Right ventricle myocardium superior (tissue), 1 donor: ENCODE measurements around the gene POU2AF3. TPM values are rescaled to one million over a fixed set of nuclear protein-coding genes. Genes with fewer than 3 reads are reported as not detected.
A peak's percentile ranks its signal among the peaks of the same experiment; 100 is the strongest.

Experiments used
- ATAC-seq: fragments of 200-7000 bp; cut with Tn5 transposase; one replicate; pipeline ENCODE4 v1.9.1; 2020; ENCODE audit warnings: mild to moderate bottlenecking; ENCODE audit not compliant: poor library complexity
- DNase-seq: peaks from one replicate; pipeline ENCODE4 v3.0.0-alpha.2; 2020
- intact Hi-C: fragments of 100-400 bp; cut with DNase I; formaldehyde crosslinking; loops from one replicate; pipeline ENCODE4 v1.11.2; 2022
- total RNA-seq: library from RNA; stranded (reverse); fragmentation: NEBNext Ultra II Directional; extraction: Animal tissue kit (Norgen Biotek cat#: 25700); gene quantifications from one replicate; pipeline ENCODE4 v1.2.1, GENCODE V29; 2021
- donor health status: DM: no; HTN: yes; CAD: no; lungs with severe emphysema.

Gene POU2AF3
- total RNA-seq, 1 donor from 2014 or later = 1.0 TPM

DNA sequence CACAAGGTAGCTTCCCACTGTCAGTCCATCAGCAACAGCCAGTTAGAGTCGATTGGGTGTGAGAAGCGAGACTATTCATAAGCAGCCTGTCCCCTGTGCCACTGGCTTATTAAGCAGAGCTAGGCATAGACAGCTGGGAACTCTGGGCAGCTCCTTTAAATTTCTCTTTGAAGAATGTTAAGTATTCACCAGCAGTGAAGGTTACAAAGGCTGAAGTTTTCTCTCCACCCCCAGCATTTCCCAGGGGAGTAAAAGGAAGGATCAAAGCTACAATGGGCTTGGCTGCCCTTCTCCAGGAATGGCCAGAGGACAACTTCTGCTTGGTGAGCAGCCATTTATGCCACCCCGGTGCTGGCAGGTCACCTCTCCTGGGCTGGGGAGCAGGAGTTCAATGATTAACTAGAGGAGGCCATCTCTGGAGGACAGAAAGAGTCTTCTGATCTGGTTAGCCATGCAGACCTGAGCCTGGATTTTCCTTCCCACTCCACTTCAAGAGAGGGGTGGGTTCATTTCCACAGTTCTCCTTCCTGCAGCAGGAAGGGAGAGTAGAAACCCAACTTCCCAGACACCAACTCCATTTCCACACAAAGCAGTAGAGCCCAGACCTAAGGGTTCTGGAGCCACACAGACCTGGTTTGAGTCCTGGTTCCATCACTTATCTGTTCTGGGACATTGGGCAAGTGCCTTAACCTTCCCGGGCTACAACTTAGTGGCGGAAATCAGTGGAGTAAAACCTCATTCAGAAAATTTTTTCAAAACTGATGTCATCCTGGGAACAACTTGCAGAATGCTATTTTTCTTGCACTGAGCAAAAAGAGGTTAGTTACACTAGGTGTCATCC lies 22.6 kb downstream of the POU2AF3 start:
- ATAC-seq = peak; percentile 79

DNA sequence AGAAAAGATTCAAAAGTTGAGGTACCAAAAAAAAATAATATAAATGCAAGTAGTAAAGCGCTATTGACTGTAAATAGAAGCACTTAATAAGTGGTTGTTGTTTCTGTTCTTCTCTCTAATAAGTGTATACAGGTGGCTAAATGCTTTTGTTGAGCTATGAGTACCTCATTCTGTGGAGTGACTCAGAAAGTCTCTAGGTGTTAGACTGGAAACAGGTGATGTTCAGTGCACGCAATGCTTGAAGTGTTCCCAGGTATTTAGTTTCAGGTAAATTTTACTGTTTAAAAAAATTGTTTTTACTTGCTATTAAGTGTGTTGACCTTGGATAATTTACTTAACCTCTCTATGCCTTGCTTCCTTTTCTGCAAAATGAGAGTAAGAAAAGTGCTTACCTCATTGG lies 24.2 kb downstream of the POU2AF3 start:
- ATAC-seq (no peak), DNase-seq (no peak)
- intact Hi-C loops = no loop called here

More for the DNA sequence above, 22.6 kb downstream of the POU2AF3 start:
- DNase-seq = no peak
- intact Hi-C loops = no loop called here

DNA sequence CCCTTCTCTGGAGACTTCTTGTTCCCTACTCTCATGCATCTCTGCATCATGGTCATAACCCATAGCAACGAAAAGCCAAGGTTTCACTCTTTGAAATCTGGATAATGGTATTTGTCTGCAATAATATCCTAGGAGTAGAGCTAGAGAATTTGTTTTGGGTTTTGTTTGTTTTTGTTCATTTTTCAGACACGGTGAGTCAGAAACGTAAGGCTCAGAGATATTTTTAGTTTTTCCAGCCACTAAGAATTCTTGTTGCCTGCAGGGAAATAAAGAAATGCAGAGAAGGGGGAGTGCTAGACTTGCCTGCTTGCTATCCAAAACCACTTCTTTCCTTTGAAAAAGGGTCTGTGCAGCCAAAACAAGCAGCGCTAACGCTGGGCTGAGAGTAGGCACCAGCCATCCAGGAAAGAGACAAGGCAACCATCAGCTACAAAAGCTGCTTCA lies 26.0 kb downstream of the POU2AF3 start:
- intact Hi-C loops = no loop called here
- ATAC-seq (no peak), DNase-seq (no peak)

DNA sequence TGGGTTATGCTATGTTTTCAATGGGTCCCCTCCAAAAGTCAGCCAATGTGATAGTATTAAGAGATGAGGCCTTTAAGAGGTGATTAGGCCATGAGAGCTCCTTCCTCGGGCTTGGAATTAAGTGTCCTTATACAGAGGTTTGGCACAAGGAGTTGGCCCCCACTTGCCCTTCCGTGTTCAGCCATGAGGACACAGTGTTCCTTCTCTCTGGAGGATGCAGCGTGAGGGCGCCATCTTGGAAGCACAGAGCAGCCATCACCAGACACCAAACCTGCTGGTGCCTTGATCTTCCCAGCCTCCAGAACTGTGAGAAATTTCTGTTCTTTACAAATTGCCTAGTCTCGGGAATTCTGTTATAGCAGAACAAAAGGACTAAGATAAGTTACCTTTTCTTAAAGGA lies 26.9 kb downstream of the POU2AF3 start:
- intact Hi-C loops = no loop called here

DNA sequence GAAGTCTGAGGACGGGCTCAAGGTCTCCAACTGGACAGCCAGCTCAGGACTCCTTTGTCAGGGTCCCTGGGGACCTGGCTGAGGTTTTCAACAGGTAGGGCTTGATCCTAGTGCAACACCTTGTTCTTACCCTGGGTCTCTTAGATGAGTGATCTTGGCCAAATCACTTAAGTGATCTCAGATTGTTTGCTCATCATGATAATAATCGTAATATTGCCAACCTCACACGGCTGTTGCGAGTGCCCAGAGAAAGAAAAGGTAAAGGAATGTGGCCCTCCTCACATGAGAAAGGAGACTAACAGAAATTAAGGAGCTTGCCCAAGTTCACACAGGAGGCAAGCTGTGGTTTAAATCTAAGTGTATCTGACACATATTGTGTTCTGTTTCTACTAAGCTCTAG lies 28.5 kb downstream of the POU2AF3 start:
- intact Hi-C loops = no loop called here
- ATAC-seq (no peak), DNase-seq (no peak)

More for the DNA sequence above, 26.9 kb downstream of the POU2AF3 start:
- ATAC-seq (no peak), DNase-seq (no peak)

DNA sequence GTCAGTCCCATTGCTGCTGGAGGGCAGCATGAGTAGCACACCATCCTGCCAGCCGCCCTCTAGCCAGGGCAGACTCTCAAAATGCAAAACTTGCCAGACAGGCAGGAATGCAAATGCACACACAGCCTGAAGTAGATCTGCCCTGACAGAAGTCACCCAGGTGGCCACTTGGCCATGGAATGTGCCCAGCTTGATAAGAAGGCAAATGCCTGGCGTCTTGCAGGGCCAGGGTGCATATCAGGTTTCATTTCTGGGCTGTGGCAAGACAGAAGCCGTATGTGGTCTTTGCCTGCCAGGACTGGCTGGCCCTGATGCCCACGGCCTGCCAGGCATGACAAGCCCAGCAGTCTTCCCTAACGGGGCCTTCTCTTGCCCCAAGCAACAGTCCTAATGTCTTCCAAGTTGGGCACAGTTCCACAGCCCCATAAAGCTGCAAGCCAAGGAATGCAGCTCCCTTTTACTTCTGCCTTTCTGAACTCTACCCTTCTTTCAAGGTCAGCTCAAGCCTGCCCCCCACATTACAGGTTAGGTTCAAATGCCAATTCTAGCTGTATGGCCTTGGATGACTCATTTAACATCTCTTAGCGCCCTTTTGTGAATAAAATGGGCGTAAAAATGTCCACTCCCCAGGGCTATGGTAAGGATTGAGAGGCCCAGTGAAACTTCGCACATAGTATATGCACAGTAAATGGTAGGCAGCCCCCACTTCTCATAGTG lies 29.7 kb downstream of the POU2AF3 start:
- DNase-seq (peak; percentile 75), ATAC-seq (peak; percentile 89)
- intact Hi-C loops = no loop called here

DNA sequence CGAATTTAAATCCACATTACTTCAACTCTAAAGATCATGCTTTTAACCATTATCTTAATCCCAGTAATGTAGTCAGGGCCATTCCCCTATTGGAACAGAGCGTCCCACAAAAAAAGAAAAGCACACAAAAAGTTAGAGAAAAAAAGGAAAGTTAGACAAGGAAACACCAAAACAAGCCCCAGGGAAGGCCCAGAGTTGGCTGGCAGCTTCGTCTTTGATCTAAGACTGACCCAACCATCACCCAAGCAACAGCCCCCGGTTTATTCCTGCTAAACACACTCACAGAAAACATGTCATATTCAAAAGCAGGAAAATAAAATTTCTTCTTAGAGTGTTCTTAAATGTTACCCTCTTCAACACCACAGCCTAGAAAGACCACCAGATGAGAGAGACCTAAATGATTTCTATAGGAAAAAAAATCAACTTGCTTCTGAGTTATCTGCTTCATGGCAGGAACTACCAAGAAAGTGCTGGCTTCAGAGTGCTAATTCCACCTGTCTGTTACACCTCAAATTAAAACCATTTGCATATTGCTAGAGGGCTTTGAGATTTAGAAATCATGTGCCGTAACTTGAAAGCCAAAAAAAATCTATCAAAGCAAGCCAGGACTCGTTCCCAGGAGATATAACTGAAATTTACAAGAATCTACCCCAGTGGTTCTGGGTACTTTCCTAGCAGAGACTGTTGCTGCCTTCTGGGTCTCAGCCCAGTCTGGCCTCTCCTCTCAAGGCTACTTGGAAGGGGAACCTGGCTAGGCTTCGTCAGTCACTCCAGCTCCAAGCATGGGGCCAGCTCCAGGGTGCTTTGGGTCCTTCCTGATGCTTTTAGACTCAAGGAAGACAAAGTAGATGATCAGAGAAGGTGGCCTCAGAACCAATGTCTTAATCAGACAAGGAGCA lies 31.2 kb downstream of the POU2AF3 start:
- ATAC-seq (peak; percentile 59), DNase-seq (peak; percentile 71)
- intact Hi-C loops = no loop called here

DNA sequence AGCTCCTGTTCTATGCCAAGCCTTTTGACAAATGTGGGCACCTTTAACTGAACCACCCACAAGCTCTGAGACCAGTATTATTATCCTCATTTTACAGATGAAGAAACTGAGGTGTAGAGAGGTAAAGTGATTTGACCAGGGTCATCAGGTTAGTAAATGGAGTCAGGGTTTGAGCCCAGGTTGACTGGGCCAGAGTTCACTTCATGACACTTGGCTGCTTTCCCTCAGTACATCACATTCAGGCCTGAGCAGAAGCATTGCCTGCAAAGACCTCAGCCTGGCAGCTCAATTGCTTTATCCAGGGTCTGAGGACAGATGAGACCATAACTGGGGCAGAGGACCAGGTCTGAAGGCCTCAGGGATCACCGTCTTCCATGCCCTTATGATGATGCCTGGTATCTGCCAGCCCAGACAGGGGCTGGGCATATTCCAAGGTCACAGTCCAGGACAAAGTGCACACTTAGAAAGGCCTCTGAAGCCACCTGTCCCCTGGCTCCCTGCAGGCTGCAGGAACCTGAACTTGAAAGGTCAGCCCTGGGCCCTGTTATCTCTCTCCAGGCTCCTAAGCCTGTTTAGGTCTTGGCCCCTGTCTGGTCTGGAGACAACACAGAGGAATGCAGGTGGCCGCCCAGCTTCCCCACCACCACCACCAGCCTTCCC lies 32.0 kb downstream of the POU2AF3 start:
- intact Hi-C loops = no loop called here
- no peak for DNase-seq
- ATAC-seq = no peak

DNA sequence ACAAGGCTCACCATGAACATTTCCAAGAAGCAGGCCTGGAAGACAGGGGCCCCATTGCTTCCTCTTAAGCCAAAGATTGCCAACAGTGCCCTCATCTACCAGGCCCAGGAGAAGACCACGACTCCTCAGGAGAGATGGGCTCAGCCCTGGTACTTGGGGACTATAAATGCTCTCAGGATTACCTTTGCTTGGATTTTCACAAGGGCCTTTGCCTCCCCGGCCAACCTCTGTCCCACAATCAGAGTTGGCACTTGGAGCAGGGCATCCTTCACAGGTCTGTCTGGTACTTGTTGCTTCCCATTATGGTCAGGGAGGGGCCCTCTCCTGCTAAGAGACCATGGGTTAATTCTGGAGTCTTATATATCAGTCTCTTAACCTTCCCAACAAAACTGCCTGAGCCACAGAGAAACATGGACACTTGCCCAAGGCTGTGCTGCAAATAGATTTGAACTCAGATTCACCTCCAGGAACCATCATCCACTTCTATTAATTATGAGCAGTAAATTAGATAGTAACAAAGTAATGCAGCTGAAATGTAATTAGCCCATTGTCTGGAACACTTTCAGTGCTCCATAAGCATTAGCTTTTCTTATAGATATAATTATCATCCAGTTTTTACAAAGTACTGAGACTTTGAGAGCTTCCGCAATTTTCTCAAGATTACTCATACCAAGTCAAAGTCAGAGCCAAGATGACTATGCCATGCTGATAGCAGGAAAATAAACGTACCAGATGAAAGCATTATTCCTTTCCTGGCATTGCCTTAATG lies 33.5 kb downstream of the POU2AF3 start:
- ATAC-seq (no peak), DNase-seq (no peak)
- intact Hi-C loops = no loop called here

DNA sequence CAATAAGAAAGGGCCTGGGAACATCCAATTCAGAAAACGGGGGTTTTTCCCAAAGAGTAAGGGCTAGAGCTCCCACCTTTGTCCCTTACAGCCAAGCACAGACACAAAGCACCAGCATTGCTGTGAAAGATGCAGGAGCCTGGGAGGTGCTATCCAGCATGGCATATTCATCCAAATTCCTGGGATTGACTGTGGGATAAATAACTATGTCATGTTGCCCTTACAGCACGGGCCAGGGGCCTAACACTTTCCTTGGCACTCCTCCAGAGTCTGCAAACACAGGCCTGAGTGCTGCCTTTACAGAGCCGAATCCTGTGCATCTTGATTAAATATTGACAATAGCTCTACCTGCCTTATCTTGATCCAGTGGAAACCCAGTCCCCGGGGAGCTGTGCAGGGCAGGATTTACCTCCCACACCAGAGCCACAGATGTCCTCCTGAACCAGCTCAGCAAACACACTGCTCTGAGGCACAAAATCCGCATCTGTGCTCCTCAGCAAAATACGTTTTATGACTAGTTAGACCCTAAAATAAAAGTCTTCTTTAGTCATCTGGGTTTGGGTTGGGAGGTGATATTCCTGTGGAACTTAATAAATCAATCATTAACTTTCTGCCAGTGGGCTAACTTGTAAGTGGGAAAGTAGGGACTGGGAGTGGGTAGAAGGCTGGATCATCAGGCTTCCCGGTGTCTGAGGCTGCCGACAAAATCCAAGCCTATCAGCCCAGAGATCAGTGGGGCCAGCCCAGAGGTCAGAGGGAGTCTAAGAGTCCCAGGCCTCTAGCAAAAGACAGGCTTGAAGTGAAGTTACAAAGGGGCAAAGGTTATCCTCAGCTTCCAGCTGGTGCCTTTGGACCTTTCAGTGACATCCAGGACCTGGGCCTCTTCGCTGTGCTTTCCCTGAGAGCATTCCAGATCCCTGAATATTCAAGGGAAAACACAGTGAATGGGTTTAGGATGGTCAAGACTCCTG lies 36.5 kb downstream of the POU2AF3 start:
- no peak for DNase-seq
- ATAC-seq = no peak
- intact Hi-C loops = no loop called here

DNA sequence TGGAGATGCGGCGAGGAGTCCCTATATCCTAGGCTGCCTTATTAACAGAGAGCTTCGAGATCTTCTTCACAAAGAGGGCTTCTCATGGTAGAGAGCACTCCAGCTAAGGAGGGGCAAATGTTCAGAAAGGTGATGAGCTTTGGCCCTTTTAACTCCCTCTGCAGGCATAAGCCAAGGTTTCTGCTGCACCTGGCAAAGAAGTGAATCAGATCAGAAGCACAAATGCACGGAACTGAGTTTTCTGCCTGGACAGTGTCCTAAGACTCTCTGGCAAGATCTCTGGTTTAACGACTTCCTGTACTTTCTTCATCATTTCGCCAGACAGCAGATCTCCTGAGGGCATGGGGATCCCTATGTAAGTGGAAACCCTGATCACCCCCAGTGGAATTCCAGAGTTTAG lies 37.2 kb downstream of the POU2AF3 start:
- ATAC-seq = no peak
- intact Hi-C loops = no loop called here
- no peak for DNase-seq

DNA sequence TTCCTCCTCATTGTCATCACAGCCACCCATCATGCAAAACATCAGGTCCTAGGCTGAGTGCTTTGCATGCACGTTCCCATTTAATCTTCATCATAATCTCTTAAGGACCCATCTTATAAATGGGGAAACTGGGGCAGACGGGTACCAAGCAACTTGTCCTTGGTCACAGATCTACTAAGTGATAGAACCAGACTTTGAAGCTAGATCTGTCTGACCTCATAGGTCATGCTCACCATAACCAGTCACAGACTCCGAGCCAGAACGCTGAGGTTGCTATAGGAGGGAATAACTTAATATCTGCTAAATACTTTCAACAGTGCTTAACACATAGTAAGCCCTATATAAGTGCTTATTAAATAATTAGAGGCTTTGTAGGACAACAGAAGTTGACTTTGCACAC lies 37.7 kb downstream of the POU2AF3 start:
- intact Hi-C loops = no loop called here
- DNase-seq (no peak), ATAC-seq (no peak)

DNA sequence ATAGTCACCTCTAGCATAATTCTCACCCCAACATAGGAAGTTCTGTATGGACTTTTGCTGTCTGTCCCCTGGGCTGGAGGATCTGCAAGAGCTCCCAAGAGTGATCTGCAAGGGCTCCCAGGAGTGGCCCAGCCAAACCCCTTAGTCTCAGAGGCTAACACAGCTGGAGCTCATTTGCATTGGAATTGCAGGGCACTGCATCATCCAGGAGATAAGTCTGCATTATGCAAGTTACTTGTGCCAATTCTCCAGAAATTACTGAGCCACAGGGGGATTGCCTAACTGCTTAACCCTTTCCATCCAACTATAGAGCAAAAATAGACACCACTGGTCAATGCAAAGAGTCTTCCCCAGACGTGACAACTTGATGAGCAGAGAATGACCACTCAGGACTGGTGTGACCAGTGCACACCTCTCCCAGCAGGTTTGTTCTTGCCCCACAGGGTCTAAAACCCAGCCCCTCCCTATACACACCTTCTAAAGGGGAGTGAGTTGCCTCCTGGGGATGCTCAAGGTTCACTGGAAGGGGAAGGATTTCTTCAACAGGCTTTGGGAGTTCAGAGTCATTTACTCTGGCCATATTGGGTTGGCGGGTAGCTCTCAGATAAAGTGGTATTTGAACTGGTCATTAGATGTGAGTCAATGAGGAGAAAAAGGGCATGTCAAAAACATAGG lies 38.4 kb downstream of the POU2AF3 start:
- peak; percentile 78 for ATAC-seq
- intact Hi-C loops = no loop called here
- DNase-seq = no peak

DNA sequence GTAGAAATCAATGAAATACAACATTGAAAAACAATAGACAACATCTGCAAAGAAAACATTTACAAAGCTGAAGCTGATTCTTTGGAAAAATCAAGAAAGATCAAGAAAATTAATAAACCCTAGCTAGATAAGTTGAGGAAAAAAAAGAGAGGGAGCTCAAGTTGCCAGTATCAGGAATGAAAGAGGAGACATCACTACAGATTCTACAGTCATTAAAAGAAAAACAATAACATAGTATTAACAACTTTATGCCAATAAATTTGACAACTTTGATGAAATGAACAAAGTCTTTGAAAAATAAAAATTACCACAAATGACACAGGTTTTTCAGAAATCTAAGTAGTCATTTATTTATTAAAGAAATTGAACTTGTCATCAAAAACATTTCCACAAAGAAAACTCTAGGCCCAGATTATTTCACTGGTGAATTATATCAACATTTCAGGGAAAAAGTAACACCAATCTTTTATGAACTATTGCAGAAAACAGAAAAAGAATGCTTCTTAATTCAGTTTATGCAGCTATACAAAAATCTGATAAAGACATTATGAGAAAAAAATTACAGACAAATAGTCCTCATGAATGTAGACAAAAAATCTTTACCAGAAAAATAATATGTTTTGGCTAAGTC lies 41.5 kb downstream of the POU2AF3 start:
- DNase-seq (no peak), ATAC-seq (no peak)

DNA sequence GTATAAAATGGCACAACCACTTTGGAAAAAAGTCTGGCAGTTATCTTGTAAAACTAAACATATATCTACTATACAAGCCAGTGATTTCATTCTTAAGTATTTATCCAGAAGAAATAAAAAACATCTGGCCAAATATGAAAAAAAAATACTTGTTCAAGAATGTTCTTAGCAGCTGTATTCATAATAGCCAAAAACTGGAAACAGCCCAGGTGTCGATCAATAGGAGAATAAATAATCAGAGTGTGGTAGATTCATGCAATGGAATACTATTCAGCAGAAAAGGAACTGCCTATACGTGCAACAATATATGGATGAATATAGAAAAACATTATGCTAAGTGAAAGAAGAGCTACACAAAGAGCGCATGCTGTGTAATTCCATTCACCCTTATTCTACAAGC lies 44.0 kb downstream of the POU2AF3 start:
- no peak for ATAC-seq
- DNase-seq = no peak
- intact Hi-C loops = no loop called here

More for the DNA sequence above, 41.5 kb downstream of the POU2AF3 start:
- intact Hi-C loops = no loop called here

DNA sequence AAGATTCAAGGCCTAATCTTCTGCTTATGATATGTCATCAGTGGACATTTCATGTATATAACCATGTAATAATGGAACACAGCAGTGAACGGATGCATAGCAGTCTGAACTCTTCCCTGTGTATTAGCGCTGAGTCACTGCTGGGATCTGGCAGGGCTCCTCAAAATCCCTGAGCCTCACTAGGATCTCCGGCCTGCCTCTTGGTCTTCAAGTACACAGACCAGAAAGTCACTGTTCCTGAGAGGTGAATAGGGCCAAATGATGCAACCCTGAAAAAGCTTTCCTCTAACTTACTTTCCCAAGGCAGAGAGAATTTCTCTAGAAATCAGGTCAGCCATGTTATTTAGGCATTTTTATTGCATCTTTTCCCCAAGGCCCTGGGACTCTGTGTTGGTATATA lies 45.7 kb downstream of the POU2AF3 start:
- ATAC-seq (peak; percentile 79), DNase-seq (peak; percentile 77)
- intact Hi-C loops = no loop called here
